HepG2 (cell line): ENCODE data around the gene MYO7A. TPM values are rescaled to one million over a fixed set of nuclear protein-coding genes. Genes with fewer than 3 reads are reported as not detected.
A peak's percentile ranks its signal among the peaks of the same experiment; 100 is the strongest.

ENCODE experiments used
- ARID5B ChIP-seq: IDR thresholded peaks from 2 replicates; pipeline ENCODE4 v1.4.0; 2020; ENCODE audit warnings: mild to moderate bottlenecking, missing genetic modification reagents
- ATM ChIP-seq: fragments of 450-650 bp; IDR thresholded peaks from 2 replicates; pipeline ENCODE4 v1.7.1; 2017; ENCODE audit warnings: mild to moderate bottlenecking, borderline replicate concordance
- BCL3 ChIP-seq: sonication (generic); formaldehyde crosslinking; IDR thresholded peaks from 2 replicates; pipeline ENCODE4 v1.5.1; 2020; ENCODE audit warnings: mild to moderate bottlenecking, missing genetic modification reagents, moderate library complexity
- ESRRA ChIP-seq: sonication (generic); formaldehyde crosslinking; IDR thresholded peaks from 2 replicates; pipeline ENCODE4 v1.5.1; 2020; ENCODE audit warnings: mild to moderate bottlenecking, low read depth, missing genetic modification reagents
- GATAD2A ChIP-seq: IDR thresholded peaks from 2 replicates; pipeline ENCODE4 v1.6.1; 2016
- JUND ChIP-seq: sonication (generic); formaldehyde crosslinking; IDR thresholded peaks from 2 replicates; pipeline ENCODE4 v1.8.0; 2022; ENCODE audit warnings: mild to moderate bottlenecking, missing genetic modification reagents
- KAT8 ChIP-seq: IDR thresholded peaks from 2 replicates; pipeline ENCODE4 v1.6.1; 2016; ENCODE audit warnings: missing genetic modification reagents, missing compliant biosample characterization
- MEIS2 ChIP-seq: sonication (generic); formaldehyde crosslinking; IDR thresholded peaks from 2 replicates; pipeline ENCODE4 v1.9.0; 2021; ENCODE audit warnings: mild to moderate bottlenecking, missing genetic modification reagents
- MIER2 ChIP-seq: IDR thresholded peaks from 2 replicates; pipeline ENCODE4 v1.6.1; 2016; ENCODE audit warnings: missing biosample characterization, missing genetic modification reagents
- MXI1 ChIP-seq: IDR thresholded peaks from 3 replicates; pipeline ENCODE4 v1.6.1; 2012; ENCODE audit warnings: low read depth, low read length, inconsistent platforms, borderline replicate concordance
- PRMT3 ChIP-seq: sonication (generic); formaldehyde crosslinking; IDR thresholded peaks from 2 replicates; pipeline ENCODE4 v1.8.1; 2022; ENCODE audit warnings: low read depth, mild to moderate bottlenecking, moderate library complexity, missing genetic modification reagents, borderline replicate concordance
- RCOR2 ChIP-seq: IDR thresholded peaks from 2 replicates; pipeline ENCODE4 v1.6.1; 2016; ENCODE audit warnings: missing biosample characterization, missing genetic modification reagents
- RELA ChIP-seq: sonication (generic); formaldehyde crosslinking; IDR thresholded peaks from 2 replicates; pipeline ENCODE4 v1.4.0; 2020; ENCODE audit warnings: missing genetic modification reagents
- SRSF9 ChIP-seq: fragments of 200-400 bp; formaldehyde crosslinking; IDR thresholded peaks from 2 replicates; pipeline ENCODE4 v1.6.1; 2018; ENCODE audit warnings: borderline replicate concordance, mild to moderate bottlenecking, low read depth, low read length; ENCODE audit not compliant: insufficient read depth, poor library complexity, severe bottlenecking
- XRCC5 ChIP-seq: fragments of 200-400 bp; formaldehyde crosslinking; optimal IDR thresholded peaks from 2 replicates; pipeline ENCODE3; 2017; ENCODE audit warnings: mild to moderate bottlenecking, low read length
- YEATS4 ChIP-seq: sonication (generic); formaldehyde crosslinking; IDR thresholded peaks from 2 replicates; pipeline ENCODE4 v1.4.0; 2020; ENCODE audit warnings: missing genetic modification reagents, borderline replicate concordance
- ZFP36L1 ChIP-seq: sonication (generic); formaldehyde crosslinking; IDR thresholded peaks from 2 replicates; pipeline ENCODE4 v1.8.0; 2022; ENCODE audit warnings: mild to moderate bottlenecking, missing genetic modification reagents, moderate library complexity
- ZFP36L2 ChIP-seq: sonication (generic); formaldehyde crosslinking; IDR thresholded peaks from 2 replicates; pipeline ENCODE4 v1.4.0; 2020; ENCODE audit warnings: missing genetic modification reagents
- ZMAT3 ChIP-seq: sonication (generic); formaldehyde crosslinking; conservative IDR thresholded peaks from 2 replicates; pipeline ENCODE4 v1.7.0; 2021; ENCODE audit warnings: missing genetic modification reagents
- ZNF205 ChIP-seq: IDR thresholded peaks from 2 replicates; pipeline ENCODE4 v1.6.1; 2018; ENCODE audit warnings: missing biosample characterization, missing genetic modification reagents
- ZNF256 ChIP-seq: sonication (generic); formaldehyde crosslinking; conservative IDR thresholded peaks from 2 replicates; pipeline ENCODE4 v1.4.0; 2020; ENCODE audit warnings: missing genetic modification reagents
- ZNF260 ChIP-seq: sonication (generic); formaldehyde crosslinking; IDR thresholded peaks from 2 replicates; pipeline ENCODE4 v1.4.0; 2020; ENCODE audit warnings: missing genetic modification reagents, low read depth, mild to moderate bottlenecking, borderline replicate concordance
- ZNF263 ChIP-seq: sonication (generic); formaldehyde crosslinking; IDR thresholded peaks from 2 replicates; pipeline ENCODE4 v1.4.0; 2020; ENCODE audit warnings: missing genetic modification reagents
- ZNF510 ChIP-seq: sonication (generic); formaldehyde crosslinking; IDR thresholded peaks from 2 replicates; pipeline ENCODE4 v1.4.0; 2020; ENCODE audit warnings: low read depth, mild to moderate bottlenecking, missing genetic modification reagents
- polyA plus RNA-seq, 8 experiments: library from polyadenylated mRNA; depleted of rRNA in 3 of 8; stranded (reverse) in 7 of 8; unstranded in 1 of 8; fragments of >200 nt; fragmentation: Illumina TruSeq in 4 of 8; extraction: Trizol in 4 of 8; gene quantifications; 2 replicates each; pipeline versions ENCODE4 v1.2.1 to v1.2.3, GENCODE V29; 2011 to 2016; ENCODE audit warnings: low read depth in 4 of 8, missing spikeins in 1 of 8, mixed read lengths in 1 of 8; ENCODE audit not compliant: insufficient read depth in 1 of 8
- total RNA-seq, 5 experiments: library from RNA; depleted of rRNA; stranded (reverse); fragments of >200 nt; fragmentation: Illumina TruSeq; extraction: Trizol; gene quantifications; 2 replicates each; pipeline ENCODE4 v1.2.3, GENCODE V29; 2016; ENCODE audit warnings: low read depth in 1 of 5
- TF ChIP-seq, protein P1 (sequence below): sonication (generic); formaldehyde crosslinking; IDR thresholded peaks from 2 replicates; pipeline ENCODE4 v1.5.1; 2020; ENCODE audit warnings: missing genetic modification reagents, mild to moderate bottlenecking, borderline replicate concordance

Gene MYO7A
- total and polyA plus RNA-seq, 2 of the 13 experiments (the other 11 are each of a cell fraction or from before 2014, with no cell fraction given), result 7.5 to 10.0 TPM

DNA sequence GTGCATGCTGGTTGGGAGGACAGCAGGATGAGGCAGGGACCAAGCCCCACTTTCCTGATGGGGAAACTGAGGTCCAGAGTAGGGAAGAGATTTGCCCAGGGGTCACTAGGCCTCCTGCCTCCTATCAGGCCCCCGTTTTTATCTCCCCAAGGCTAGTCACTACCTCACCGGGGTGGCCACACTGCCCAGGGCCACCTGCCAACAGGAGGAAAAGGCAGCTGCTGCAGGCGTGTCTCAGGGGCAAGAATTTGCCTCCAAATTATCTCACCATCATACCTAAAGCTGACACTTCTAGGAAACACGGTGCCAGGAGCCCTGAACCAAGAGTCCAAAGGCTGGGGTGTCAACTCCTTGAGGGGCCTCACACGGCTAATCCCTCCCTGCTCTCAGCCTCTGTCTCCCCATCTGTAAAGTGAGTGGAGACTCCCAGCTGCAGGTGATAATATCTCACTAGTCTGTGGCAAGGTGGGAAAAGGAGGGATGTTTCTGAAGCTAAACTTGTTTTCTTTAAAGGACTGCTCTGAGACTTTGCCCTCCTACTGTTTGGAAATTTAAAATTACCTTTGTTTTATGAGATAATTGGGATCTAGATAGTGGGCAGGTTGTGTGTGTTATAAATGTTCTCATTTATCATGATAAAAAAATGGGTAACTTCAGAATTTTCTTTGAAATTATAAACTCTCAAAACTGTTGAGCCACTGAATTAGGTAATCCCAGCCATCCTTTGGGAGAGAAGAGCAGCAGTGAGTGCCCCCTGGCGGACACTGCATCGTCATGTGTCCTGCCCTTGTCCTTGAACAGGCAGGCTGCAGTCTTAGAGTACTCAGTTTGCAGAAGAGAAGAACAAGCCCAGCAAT, 60.0 kb downstream of the MYO7A start (continued):
- TF ChIP-seq ARID5B (CRISPR knock-in tag), result peak; percentile 49; the same call in 1 of the 2 replicates
- TF ChIP-seq MXI1, result no peak
- 0 out of 2 replicates have a peak, but pooled peaks have one; percentile 22 for TF ChIP-seq ZNF205 (CRISPR knock-in tag)
- TF ChIP-seq RELA, result no peak
- no peak for TF ChIP-seq ZMAT3 (CRISPR knock-in tag)
- no peak for TF ChIP-seq ZFP36L2 (CRISPR knock-in tag)
- TF ChIP-seq BCL3, result no peak
- no peak for TF ChIP-seq MEIS2 (CRISPR knock-in tag)
- no peak for TF ChIP-seq KAT8
- 0 out of 2 replicates have a peak, but pooled peaks have one; percentile 24 for TF ChIP-seq GATAD2A (CRISPR knock-in tag)
- peak; percentile 67 for TF ChIP-seq XRCC5
- TF ChIP-seq MIER2 (CRISPR knock-in tag), result 0 out of 2 replicates have a peak, but pooled peaks have one; percentile 22
- TF ChIP-seq ZNF263, result no peak
- TF ChIP-seq ESRRA (CRISPR knock-in tag), result no peak
- no peak for TF ChIP-seq RCOR2 (CRISPR knock-in tag)
- TF ChIP-seq ZFP36L1 (CRISPR knock-in tag), result 0 out of 2 replicates have a peak, but pooled peaks have one; percentile 49
- no peak for TF ChIP-seq JUND (CRISPR knock-in tag)
- TF ChIP-seq ZNF260, result no peak
- TF ChIP-seq ATM, result no peak
- no peak for TF ChIP-seq ZNF510
- no peak for TF ChIP-seq PRMT3 (CRISPR knock-in tag)
- no peak for TF ChIP-seq YEATS4 (CRISPR knock-in tag)
- TF ChIP-seq ZNF256 (CRISPR knock-in tag), result no peak
- no peak for TF ChIP-seq SRSF9
- TF ChIP-seq, protein P1, sequence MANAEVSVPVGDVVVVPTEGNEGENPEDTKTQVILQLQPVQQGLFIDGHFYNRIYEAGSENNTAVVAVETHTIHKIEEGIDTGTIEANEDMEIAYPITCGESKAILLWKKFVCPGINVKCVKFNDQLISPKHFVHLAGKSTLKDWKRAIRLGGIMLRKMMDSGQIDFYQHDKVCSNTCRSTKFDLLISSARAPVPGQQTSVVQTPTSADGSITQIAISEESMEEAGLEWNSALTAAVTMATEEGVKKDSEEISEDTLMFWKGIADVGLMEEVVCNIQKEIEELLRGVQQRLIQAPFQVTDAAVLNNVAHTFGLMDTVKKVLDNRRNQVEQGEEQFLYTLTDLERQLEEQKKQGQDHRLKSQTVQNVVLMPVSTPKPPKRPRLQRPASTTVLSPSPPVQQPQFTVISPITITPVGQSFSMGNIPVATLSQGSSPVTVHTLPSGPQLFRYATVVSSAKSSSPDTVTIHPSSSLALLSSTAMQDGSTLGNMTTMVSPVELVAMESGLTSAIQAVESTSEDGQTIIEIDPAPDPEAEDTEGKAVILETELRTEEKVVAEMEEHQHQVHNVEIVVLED (CRISPR knock-in tag), result no peak
